ACC112 (cell line): Measurements from ENCODE around the gene TTK.
A peak's percentile ranks its signal among the peaks of the same experiment; 100 is the strongest.

Source experiments
- H2AFZ ChIP-seq: fragments of 200-600 bp; sonication (generic); one replicate; pipeline ENCODE4 v1.6.0; 2017; ENCODE audit warnings: antibody characterized with exemption, low read length; ENCODE audit not compliant: unreplicated experiment
- H3K27ac ChIP-seq: fragments of 200-600 bp; sonication (generic); 2 replicates; pipeline ENCODE4 v1.5.1; 2014; ENCODE audit warnings: low read depth, mild to moderate bottlenecking, antibody characterized with exemption, low read length, moderate library complexity
- H3K27me3 ChIP-seq: fragments of 200-600 bp; sonication (generic); 2 replicates; pipeline ENCODE4 v1.6.1; 2014; ENCODE audit warnings: mild to moderate bottlenecking, antibody characterized with exemption, low read length, moderate library complexity, mixed read lengths; ENCODE audit not compliant: insufficient read depth
- H3K36me3 ChIP-seq: fragments of 200-600 bp; sonication (generic); 2 replicates; pipeline ENCODE4 v1.6.1; 2016; ENCODE audit warnings: mild to moderate bottlenecking, antibody characterized with exemption, low read length, moderate library complexity, mixed read lengths; ENCODE audit not compliant: insufficient read depth
- H3K4me1 ChIP-seq: fragments of 200-600 bp; sonication (generic); one replicate; pipeline ENCODE4 v1.6.1; 2016; ENCODE audit warnings: low read length, mixed read lengths; ENCODE audit not compliant: insufficient read depth, unreplicated experiment, control insufficient read depth
- H3K4me3 ChIP-seq: fragments of 200-600 bp; sonication (generic); 2 replicates; pipeline ENCODE4 v1.5.1; 2014; ENCODE audit warnings: mild to moderate bottlenecking, low read depth, low read length
- H3K79me2 ChIP-seq: fragments of 200-600 bp; sonication (generic); one replicate; pipeline ENCODE4 v1.6.0; 2016; ENCODE audit warnings: low read length; ENCODE audit not compliant: control insufficient read depth, unreplicated experiment, insufficient read depth

The TTK gene

DNA sequence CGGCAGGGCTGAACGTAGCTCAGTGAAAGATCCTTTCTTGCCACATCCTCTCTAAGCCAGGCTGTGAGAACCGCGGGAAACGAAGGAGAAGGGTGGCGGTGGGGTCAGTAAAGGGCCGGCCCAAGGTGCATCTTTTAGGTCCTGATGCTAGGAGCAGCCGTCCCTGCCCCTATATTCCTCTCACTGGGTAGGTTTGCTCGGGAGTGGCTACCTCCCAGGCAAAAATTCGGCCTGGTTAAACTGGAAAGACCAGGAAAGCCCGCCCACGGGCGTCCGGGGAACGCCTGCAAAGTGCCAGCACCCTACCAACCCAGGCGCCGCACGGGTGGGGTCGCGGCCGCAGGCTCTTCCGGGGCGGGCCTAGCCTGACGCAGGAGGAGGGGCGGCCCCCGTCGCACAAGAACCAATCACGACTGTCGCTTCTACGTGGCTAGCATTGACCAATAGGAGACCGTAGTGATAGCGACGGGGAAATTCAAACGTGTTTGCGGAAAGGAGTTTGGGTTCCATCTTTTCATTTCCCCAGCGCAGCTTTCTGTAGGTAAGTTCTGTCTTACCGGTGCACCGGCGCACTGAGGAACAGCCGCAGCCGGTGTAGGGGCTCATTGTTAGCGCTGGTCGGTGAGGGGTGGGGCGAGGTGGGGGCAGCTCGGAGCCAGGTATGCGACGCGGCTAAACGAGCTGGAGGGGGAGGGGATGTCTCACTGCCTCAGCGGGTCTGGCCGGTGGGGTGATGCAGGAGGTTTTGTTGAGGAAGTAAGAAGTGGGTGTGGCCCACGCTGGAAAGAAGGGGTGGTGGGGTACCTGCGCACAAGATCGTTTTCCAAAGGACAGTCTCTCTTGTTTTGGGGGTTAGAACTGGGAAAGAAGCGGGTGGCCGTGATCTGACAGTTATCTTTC is at the start of gene TTK:
Gene TTK (plus strand): TSS at position 477 of the 900 bp plus-strand sequence. CDS start 1,195 bp downstream, outside the sequence.
- Histone ChIP-seq H3K27ac (peak within 1 kb of the TSS; percentile 81), H3K4me1 (peaks cover 21% of the 10 kb centered on the region), H3K79me2 (peaks cover 30% of the 10 kb centered on the region), H3K4me3 (peak within 1 kb of the TSS; percentile 86), H3K27me3 (no peaks in the 10 kb centered on the region; the same call in 1 of the 2 replicates), H3K36me3 (peaks cover 5% of the 10 kb centered on the region), H2AFZ (peak within 1 kb of the TSS; percentile 93)

DNA sequence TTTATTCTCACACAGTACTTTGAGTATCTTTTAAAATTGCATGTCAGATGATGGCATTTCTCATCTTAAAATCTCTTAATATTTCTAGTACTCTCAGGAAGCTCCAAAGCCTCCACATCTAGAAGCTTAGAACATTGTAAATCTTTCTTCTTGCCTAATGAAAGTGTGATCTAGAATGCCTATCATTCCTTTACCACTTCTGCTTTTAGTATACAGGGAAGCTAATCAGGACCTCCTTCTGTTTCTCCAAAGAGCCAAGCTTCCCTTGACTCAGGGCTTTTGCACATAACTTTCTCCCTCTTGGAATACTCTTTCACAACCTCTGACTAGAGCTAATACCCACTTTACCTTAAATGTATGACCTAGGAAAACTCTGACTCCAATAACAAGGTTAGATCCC is 49.6 kb upstream of the TTK start:
- Histone ChIP-seq H3K79me2 (no peaks in the 10 kb centered on the region), H3K4me1 (no peaks in the 10 kb centered on the region), H2AFZ (no peak overlapping the region), H3K36me3 (no peaks in the 10 kb centered on the region), H3K27me3 (peaks cover 14% of the 10 kb centered on the region), H3K27ac (no peak overlapping the region), H3K4me3 (no peak overlapping the region)

- no peaks in the 10 kb centered on the region for H3K79me2 ChIP-seq
- H3K27ac ChIP-seq: no peak overlapping the region
- no peak overlapping the region for H2AFZ ChIP-seq
- H3K4me1 ChIP-seq: no peaks in the 10 kb centered on the region
- no peaks in the 10 kb centered on the region for H3K36me3 ChIP-seq
- peaks cover 40% of the 10 kb centered on the region for H3K27me3 ChIP-seq
- no peak overlapping the region for H3K4me3 ChIP-seq
Observed at GRCh38 chr6:79964607-79965081, 39.8 kb upstream of the TTK start.

GRCh38 chr6:79967178-79967577 is 37.3 kb upstream of the TTK start:
- peaks cover 32% of the 10 kb centered on the region for H3K27me3 ChIP-seq
- no peaks in the 10 kb centered on the region for H3K4me1 ChIP-seq
- H3K36me3 ChIP-seq: no peaks in the 10 kb centered on the region

GRCh38 chr6:79969784-79970183 is 34.7 kb upstream of the TTK start:
- no peak overlapping the region for H3K27ac ChIP-seq
- peaks cover 21% of the 10 kb centered on the region; the same call in 1 of the 2 replicates for H3K27me3 ChIP-seq
- H3K4me3 ChIP-seq: no peak overlapping the region
- no peak overlapping the region for H2AFZ ChIP-seq
- no peaks in the 10 kb centered on the region for H3K36me3 ChIP-seq
- H3K79me2 ChIP-seq: no peaks in the 10 kb centered on the region
- no peaks in the 10 kb centered on the region for H3K4me1 ChIP-seq

More at GRCh38 chr6:79967178-79967577, 37.3 kb upstream of the TTK start:
- no peaks in the 10 kb centered on the region for H3K79me2 ChIP-seq
- H2AFZ ChIP-seq: no peak overlapping the region
- no peak overlapping the region for H3K27ac ChIP-seq
- H3K4me3 ChIP-seq: no peak overlapping the region

DNA sequence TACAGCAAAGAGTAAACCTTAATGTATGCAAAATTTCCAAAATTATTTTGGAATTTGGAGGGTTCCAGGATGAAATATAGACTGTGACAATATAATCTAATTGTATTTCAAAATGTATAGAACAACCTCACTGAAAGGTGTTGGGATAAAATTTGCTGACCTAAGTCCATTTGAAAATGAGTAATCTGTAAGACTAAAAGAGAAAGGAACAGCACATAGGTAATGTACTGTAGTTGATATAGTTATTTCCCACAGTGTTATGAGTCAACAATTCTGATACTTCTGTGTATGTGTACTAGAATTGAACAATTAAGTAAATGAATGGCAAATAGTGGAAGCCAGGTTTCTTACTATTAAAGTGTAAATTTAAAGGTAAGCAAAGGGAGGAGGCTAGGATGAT is 33.3 kb upstream of the TTK start:
- Histone ChIP-seq H3K79me2 (no peaks in the 10 kb centered on the region), H3K27ac (no peak overlapping the region), H3K4me3 (no peak overlapping the region), H3K4me1 (no peaks in the 10 kb centered on the region), H3K27me3 (peaks cover 18% of the 10 kb centered on the region; the same call in 1 of the 2 replicates), H2AFZ (no peak overlapping the region), H3K36me3 (no peaks in the 10 kb centered on the region)

DNA sequence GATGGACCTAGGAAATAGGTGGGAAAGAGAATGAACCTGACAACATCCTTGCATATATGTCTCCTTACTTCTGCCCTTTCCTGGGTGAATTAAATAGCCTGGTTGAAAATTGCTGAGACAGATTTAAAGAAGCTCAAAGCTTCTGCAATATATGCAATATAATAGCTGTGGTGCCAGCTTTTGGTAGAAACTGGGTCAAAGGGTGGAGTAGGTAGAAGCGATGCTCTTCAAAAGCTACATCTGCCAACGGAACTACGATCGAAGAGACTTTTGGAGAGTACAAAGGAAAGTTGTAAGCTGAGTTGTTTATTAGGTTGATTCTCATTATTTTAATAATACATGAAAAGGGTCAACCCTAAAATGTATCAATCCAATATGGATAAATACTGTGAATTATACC is 22.8 kb upstream of the TTK start:
- Histone ChIP-seq H3K4me1 (no peaks in the 10 kb centered on the region), H3K79me2 (no peaks in the 10 kb centered on the region), H3K27ac (no peak overlapping the region), H3K27me3 (0 out of 2 replicates have a peak, but pooled peaks cover 7% of the 10 kb centered on the region), H3K4me3 (no peak overlapping the region), H2AFZ (no peak overlapping the region), H3K36me3 (no peaks in the 10 kb centered on the region)

DNA sequence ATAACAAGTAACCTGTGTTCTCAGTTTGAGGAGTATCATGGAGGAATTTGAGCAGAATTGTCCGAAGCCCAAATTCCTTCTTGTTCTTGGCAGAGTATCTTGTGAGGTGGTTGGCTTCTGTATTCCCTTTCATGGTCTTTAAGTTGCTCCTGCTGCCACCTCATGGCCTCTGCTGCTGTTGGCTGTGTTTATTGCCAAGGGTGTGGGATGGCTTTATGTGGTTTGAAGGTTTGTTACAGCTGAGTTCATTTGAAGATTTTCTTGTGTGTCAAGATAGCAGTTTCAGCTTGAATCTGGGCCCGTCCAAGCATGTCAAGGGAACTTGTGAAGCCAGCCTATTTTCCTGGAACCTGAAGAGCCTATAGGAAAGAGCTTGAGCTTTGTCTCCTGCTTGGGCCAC is 20.2 kb upstream of the TTK start:
- H3K4me1 ChIP-seq: no peaks in the 10 kb centered on the region
- H3K36me3 ChIP-seq: no peaks in the 10 kb centered on the region
- 0 out of 2 replicates have a peak, but pooled peaks cover 3% of the 10 kb centered on the region for H3K27me3 ChIP-seq
- H3K27ac ChIP-seq: no peak overlapping the region
- H2AFZ ChIP-seq: no peak overlapping the region
- no peak overlapping the region for H3K4me3 ChIP-seq
- no peaks in the 10 kb centered on the region for H3K79me2 ChIP-seq

- no peaks in the 10 kb centered on the region for H3K36me3 ChIP-seq
- H3K4me3 ChIP-seq: no peak overlapping the region
- H3K79me2 ChIP-seq: no peaks in the 10 kb centered on the region
- no peaks in the 10 kb centered on the region for H3K4me1 ChIP-seq
- H2AFZ ChIP-seq: no peak overlapping the region
- no peaks in the 10 kb centered on the region for H3K27me3 ChIP-seq
- H3K27ac ChIP-seq: no peak overlapping the region
Observed at GRCh38 chr6:79985128-79985527, 19.3 kb upstream of the TTK start.

DNA sequence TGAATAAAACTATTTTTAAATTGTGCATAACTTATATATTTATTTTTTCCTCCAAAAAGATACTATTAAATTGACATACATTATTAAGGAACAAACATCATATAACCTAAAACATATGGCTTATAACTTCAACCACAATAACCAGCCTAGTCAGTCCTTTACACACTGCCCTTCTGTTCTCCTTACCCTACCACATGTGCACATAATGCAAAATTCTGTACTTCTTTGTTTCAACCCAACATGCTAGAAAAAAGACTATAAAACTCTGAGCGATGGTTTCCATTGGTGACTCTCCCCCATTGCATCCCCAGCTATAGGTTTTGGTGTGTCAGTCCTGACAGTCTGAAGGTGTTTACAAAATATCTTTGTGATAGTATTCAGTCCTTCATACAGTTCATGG is 14.8 kb upstream of the TTK start:
- H2AFZ ChIP-seq: no peak overlapping the region
- no peak overlapping the region for H3K4me3 ChIP-seq
- H3K79me2 ChIP-seq: no peaks in the 10 kb centered on the region
- H3K4me1 ChIP-seq: no peaks in the 10 kb centered on the region
- no peaks in the 10 kb centered on the region for H3K27me3 ChIP-seq
- no peaks in the 10 kb centered on the region for H3K36me3 ChIP-seq
- H3K27ac ChIP-seq: no peak overlapping the region
